ENCODE measurements around the gene GJB1. TPM values are rescaled to one million over a fixed set of nuclear protein-coding genes. Genes with fewer than 3 reads are reported as not detected.

GJB1 gene
- total and polyA plus RNA-seq, 2 experiments from 2014 or later: 0.14 TPM; not detected in 1

DNA sequence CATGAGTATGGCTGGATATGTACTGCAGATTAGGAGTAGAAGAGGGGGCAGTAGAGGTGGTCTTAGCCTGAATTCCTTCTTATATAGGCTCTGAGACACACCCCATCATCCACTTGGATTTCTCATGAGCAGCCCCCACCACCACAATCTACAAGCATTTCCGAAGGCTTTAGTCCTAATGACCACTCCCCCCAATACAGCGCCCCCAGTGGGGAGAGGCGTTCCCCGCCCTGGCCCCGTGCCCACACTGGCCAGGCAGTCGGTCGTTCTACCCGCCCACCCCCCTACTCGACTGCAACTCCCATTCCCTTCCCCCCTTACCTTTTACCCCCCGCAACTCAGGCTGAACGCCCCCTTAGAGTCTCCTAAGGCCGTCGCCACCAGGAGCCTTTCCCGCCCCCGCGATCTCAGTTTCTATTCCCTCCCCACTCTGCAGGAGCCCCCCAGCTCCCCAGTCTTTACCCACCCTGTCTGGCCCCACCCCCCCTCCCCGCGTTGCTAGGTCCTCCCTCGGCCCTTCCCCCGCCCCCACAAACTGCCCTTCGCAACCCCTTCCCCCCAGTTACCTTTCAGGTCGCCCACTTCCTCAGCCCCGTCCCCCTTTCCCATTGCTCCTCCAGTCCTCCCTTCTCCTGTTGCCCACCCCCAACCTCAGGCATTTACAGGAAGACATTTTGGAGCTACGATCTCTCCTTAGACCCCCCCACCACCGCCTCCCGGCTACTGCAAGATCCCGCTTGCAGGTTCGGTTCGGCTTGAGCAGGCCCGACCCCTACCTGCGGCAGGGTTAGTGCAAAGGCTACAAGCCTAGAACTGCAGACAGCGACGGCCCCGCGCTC is 30.4 kb downstream of the GJB1 start:
- no peaks in the 10 kb centered on the region for H3K9me3 Mint-ChIP-seq

More for the DNA sequence above, 30.4 kb downstream of the GJB1 start:
- peaks cover 28% of the 10 kb centered on the region for H3K36me3 Mint-ChIP-seq (ENCODE audit: low read depth)
- Histone ChIP-seq H3F3A (replicated peaks; ENCODE audit: low read depth) (no peaks in the 10 kb centered on the region), H3K9me2 (ENCODE audit: insufficient read depth) (no peaks in the 10 kb centered on the region), H3K4me3 (peak overlapping the region; percentile 89), H3K36me3 (ENCODE audit: insufficient read depth) (no peaks in the 10 kb centered on the region; the same call in 1 of the 2 replicates), H3K4me2 (peak overlapping the region; percentile 84), H3K27me3 (ENCODE audit: insufficient read depth) (no peaks in the 10 kb centered on the region), H3K79me2 (replicated peaks; ENCODE audit: insufficient read depth) (peaks cover 16% of the 10 kb centered on the region), H3K4me1 (ENCODE audit: insufficient read depth) (peaks cover 10% of the 10 kb centered on the region), H3K27ac (ENCODE audit: low read depth) (peak overlapping the region; percentile 88; the same call in 1 of the 2 replicates), H2AFZ (no peak overlapping the region), H4K20me1 (replicated peaks; ENCODE audit: insufficient read depth) (no peaks in the 10 kb centered on the region; the same call in 1 of the 2 replicates)
- peak; percentile 55 for DNase-seq (ENCODE audit: low spot score)
- peak overlapping the region; percentile 92 for H3K4me3 Mint-ChIP-seq
- peak overlapping the region; percentile 97 for H3K27ac Mint-ChIP-seq
- TF ChIP-seq POLR2AphosphoS5 (IDR thresholded peaks at IDR 0.05; ENCODE audit: low read depth) (0 out of 2 replicates have a peak, but pooled peaks have one; percentile 34), CTCF (conservative IDR thresholded peaks at IDR 0.05; ENCODE audit: low read depth in 2 of 2) (peak; percentile 30 to 49; a peak in 3 of 4 replicates), EZH2 (IDR thresholded peaks at IDR 0.05; ENCODE audit: low read depth, unreplicated experiment) (no peak)
- TF ChIP-seq, protein P1, sequence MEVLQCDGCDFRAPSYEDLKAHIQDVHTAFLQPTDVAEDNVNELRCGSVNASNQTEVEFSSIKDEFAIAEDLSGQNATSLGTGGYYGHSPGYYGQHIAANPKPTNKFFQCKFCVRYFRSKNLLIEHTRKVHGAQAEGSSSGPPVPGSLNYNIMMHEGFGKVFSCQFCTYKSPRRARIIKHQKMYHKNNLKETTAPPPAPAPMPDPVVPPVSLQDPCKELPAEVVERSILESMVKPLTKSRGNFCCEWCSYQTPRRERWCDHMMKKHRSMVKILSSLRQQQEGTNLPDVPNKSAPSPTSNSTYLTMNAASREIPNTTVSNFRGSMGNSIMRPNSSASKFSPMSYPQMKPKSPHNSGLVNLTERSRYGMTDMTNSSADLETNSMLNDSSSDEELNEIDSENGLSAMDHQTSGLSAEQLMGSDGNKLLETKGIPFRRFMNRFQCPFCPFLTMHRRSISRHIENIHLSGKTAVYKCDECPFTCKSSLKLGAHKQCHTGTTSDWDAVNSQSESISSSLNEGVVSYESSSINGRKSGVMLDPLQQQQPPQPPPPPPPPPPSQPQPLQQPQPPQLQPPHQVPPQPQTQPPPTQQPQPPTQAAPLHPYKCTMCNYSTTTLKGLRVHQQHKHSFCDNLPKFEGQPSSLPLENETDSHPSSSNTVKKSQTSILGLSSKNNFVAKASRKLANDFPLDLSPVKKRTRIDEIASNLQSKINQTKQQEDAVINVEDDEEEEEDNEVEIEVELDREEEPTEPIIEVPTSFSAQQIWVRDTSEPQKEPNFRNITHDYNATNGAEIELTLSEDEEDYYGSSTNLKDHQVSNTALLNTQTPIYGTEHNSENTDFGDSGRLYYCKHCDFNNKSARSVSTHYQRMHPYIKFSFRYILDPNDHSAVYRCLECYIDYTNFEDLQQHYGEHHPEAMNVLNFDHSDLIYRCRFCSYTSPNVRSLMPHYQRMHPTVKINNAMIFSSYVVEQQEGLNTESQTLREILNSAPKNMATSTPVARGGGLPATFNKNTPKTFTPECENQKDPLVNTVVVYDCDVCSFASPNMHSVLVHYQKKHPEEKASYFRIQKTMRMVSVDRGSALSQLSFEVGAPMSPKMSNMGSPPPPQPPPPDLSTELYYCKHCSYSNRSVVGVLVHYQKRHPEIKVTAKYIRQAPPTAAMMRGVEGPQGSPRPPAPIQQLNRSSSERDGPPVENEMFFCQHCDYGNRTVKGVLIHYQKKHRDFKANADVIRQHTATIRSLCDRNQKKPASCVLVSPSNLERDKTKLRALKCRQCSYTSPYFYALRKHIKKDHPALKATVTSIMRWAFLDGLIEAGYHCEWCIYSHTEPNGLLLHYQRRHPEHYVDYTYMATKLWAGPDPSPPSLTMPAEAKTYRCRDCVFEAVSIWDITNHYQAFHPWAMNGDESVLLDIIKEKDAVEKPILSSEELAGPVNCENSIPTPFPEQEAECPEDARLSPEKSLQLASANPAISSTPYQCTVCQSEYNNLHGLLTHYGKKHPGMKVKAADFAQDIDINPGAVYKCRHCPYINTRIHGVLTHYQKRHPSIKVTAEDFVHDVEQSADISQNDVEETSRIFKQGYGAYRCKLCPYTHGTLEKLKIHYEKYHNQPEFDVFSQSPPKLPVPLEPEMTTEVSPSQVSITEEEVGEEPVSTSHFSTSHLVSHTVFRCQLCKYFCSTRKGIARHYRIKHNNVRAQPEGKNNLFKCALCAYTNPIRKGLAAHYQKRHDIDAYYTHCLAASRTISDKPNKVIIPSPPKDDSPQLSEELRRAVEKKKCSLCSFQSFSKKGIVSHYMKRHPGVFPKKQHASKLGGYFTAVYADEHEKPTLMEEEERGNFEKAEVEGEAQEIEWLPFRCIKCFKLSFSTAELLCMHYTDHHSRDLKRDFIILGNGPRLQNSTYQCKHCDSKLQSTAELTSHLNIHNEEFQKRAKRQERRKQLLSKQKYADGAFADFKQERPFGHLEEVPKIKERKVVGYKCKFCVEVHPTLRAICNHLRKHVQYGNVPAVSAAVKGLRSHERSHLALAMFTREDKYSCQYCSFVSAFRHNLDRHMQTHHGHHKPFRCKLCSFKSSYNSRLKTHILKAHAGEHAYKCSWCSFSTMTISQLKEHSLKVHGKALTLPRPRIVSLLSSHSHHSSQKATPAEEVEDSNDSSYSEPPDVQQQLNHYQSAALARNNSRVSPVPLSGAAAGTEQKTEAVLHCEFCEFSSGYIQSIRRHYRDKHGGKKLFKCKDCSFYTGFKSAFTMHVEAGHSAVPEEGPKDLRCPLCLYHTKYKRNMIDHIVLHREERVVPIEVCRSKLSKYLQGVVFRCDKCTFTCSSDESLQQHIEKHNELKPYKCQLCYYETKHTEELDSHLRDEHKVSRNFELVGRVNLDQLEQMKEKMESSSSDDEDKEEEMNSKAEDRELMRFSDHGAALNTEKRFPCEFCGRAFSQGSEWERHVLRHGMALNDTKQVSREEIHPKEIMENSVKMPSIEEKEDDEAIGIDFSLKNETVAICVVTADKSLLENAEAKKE (CRISPR knock-in tag; IDR thresholded peaks at IDR 0.05): no peak
- ATAC-seq: peak; percentile 19
- peaks cover 20% of the 10 kb centered on the region for H3K4me1 Mint-ChIP-seq
- H3K27me3 Mint-ChIP-seq (ENCODE audit: insufficient read depth, low read depth, poor library complexity): peaks cover 5% of the 10 kb centered on the region
